ENCODE data around the gene DHRS1.
A peak's percentile ranks its signal among the peaks of the same experiment; 100 is the strongest.
"Not testable (repeated sequence)": the region's sequence is repeated elsewhere in the genome, so short reads cannot be mapped to it uniquely, and the experiment has no call there.

DHRS1 gene

GRCh38 chr14:24261969-24262327, 37.6 kb downstream of the DHRS1 start:
- ATAC-seq: no peak

GRCh38 chr14:24261256-24261968, 38.2 kb downstream of the DHRS1 start:
- no peak for ATAC-seq

DNA sequence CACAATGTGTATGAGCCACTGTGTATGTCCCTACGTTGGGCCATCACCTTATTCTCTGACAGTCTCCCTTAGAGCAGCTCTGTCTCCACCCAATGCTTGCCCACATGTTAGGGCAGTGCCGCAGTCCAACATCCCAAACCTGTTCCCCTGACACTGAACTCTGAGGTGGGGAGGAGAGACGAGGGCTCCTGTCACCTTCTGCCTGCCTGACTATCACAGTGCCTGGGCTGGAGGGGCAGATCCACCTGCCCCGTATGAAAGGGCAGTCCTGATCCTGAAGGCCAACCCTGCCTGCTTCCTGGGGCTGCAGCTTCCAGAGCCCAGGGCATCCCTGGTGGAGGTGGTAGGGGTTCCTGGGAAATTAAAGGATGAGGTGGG, 38.8 kb downstream of the DHRS1 start:
- ATAC-seq: no peak

DNA sequence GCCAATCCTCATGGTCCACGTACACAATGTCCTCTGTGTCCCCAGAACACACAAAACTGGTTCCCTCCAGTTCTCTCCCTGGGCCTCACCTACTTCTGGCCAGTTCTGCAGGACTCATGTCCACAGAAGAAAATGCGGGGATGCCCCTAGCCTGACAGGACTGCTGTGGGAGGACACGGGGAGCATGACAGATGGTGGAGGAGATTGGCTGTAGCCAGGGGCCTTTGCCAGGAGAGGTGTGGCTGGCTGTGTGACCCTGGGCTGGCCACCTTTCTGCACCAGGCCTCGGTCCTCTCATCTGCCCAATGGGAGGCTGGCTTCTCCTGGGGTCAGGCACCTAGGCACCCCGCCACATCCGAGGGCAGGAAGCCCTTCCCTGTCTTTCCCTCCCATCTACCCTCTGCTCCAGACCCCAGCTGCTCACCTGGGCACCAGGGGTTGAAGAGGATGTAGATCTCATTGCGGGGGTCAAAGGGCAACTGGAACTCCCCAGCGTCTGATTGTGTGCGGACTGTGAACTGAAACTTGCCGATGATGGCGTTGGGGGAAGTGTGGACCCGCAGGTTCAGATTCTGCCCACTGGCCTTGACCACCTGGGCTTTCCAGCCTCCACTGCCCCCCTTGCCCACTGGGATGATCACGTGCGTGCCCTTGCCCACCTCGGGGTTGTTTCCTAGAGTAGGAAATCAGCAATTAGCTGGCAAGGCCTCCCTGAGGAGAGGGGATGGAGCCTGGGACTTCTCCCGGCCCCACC, 39.4 kb downstream of the DHRS1 start:
- ATAC-seq: no peak

DNA sequence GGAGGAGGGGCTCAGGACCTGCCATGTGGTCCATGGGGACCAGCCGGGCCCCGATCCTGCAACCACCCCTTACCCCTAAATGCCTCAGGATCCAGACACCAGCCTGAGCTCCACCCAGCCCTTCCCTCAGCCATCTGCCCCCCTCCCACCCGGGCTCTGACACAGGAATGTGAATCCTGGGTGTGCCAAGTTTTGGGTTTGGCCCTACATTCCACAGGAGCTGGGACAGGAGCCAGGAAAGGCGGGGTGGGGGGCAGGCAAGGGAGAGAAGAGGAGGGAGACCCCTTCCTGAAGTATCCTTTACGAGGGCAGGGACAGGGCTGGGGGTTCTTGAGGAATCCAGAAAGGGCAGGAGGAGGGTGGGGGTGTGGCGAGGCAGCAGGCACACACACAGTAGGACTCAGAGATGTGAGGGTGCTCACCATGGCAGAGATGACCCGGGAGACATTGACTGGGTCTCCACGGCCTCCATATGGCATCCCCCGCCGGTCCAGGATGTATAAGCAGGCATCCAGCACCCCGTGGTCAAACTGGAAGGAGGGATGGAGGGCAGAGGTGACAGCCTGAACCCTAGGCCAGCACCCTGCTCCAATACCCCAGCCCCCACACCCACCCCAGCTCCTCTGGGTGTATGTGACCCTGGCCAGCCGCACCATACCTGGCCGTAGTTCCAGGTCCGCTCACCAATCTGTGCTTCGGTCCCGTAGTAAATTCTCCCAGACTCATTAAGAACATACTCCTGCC, 40.1 kb downstream of the DHRS1 start:
- no peak for ATAC-seq

GRCh38 chr14:24258548-24259265, 40.9 kb downstream of the DHRS1 start:
- no peak for ATAC-seq

GRCh38 chr14:24258119-24258518, 41.5 kb downstream of the DHRS1 start:
- ATAC-seq: no peak

- no peak for ATAC-seq
These were observed 42.6 kb downstream of the DHRS1 start for GRCh38 chr14:24256960-24257359.

- no peak for ATAC-seq
These were observed 43.5 kb downstream of the DHRS1 start for GRCh38 chr14:24255931-24256711.

- ATAC-seq: no peak
These were observed 44.1 kb downstream of the DHRS1 start for GRCh38 chr14:24255438-24255837.

GRCh38 chr14:24254630-24255392, 44.8 kb downstream of the DHRS1 start:
- no peak for ATAC-seq

DNA sequence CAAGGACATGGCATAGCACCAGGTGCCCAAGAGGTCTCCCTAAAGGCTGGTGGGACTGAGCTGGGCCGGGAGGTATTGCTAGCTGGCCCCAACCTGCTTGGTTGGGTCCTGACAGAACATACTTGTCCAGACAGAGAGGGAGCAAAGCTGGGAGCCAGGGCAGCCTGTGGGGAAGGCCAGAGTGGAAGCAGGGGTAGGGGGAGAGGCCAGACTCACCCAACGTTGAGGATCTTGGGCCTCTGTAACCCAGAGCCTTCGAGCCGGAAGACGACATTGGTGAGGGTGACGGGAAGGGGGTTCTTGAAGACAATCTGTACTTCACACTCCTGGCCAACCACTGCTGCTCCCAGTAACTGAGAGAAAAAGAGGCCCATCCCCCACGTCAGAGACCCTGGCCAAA, 45.6 kb downstream of the DHRS1 start:
- ATAC-seq: no peak

- no peak for ATAC-seq
These were observed 47.1 kb downstream of the DHRS1 start for GRCh38 chr14:24252289-24253124.

DNA sequence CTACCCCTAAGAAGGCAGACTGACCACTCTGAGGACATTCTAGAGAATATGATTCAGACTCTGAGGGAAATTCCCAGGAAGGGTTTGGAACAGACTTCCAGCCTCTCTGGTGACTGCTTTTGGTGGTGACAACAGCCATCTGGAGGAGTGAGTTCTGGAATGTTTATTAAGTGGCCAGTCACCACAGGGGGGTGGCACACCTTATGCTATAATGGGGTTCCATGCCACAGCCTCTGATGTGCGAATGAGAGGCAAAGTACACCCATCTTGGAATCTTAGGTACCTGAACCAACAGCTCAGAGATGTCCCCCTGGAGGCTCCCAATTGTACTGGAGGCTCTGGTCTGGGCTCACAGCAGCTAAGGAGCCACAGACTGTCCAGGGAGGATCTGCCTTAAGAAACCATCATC, 47.7 kb downstream of the DHRS1 start:
- no peak for ATAC-seq

DNA sequence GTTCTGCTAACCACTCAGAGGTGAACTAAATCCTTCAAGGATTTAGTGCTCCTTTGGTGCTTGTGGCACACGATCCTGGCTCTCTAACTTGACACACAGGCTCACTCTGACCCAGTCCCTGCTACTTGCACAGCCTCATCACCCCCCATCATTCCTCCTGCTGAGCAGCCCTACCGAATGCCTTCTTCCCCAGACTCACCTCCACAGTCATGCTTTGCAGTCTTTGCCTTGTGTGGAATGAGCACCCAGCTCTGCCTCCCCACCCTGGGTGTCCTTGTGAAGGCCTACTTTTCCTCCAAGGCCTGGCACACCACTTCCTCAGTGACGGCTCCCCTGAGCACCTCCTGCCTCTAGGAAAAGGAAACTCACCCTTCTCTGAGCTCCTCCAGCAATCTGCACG, 49.2 kb downstream of the DHRS1 start:
- no peak for ATAC-seq

DNA sequence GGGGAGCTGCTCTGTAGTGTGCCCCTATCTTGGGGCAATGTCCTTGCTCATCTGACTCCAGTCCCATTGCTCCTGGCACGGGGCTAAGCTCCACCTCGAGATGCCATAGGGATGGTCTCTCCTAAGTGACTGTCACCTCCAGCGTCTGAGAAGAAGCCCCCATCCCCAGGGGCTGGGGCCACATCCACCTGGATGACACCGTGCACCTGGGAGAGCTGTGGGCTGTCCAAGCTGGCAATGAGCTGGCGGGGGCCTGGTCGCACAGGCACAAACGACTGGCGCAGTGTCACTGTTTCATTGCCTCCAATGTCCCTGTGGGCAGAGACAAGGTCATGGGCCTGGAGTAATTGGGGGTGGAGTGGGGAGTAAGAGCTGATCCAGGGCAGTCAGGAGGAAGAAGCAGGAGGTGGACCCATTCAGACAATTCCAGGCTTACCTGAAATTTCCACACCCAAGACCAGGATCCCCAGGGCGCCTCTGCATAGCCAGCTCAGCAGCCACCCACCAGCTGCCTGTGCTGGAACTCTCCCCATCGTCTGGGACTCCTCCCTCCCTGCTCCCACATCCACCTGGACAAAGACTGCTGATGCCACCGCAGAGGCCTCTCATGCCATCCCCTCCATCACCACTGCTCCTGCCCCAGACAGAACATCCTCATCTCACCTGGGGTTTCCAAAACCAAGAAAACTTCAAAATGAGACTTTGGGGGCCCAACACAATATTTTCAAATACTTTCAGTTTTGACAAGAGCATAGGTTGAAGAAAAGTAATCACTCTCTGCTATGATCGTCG, 50.2 kb downstream of the DHRS1 start:
- ATAC-seq: no peak

GRCh38 chr14:24247422-24247821, 52.2 kb downstream of the DHRS1 start:
- no peak for ATAC-seq

- ATAC-seq: peak; percentile 10 to 25
These were observed 52.8 kb downstream of the DHRS1 start for GRCh38 chr14:24246765-24247212.

DNA sequence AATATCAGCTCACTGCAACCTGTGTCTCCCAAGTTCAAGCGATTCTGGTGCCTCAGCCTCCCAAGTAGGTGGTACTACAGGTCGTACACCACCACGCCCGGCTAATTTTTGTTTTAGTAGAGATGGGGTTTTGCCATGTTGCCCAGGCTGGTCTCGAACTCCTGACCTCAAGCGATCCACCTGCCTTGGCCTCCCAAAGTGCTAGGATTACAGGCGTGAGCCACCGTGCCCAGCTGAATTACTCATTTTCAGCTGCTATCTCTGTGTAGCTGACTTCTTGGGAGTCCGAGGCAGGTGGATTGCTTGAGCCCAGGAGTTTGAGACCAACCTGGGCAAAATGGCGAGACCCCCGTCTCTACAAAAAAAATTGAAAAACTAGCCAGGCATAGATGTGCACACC, 54.2 kb downstream of the DHRS1 start:
- not testable (repeated sequence) for ATAC-seq
